SW480 (cell line): ENCODE measurements around the gene ATP9A.
A peak's percentile ranks its signal among the peaks of the same experiment; 100 is the strongest.
"Not testable (repeated sequence)": the region's sequence is repeated elsewhere in the genome, so short reads cannot be mapped to it uniquely, and the experiment has no call there.

Source experiments
- DNase-seq: peaks from one replicate; pipeline ENCODE4 v3.0.0-alpha.2; 2016; ENCODE audit warnings: low spot score

ATP9A gene

GRCh38 chr20:51570739-51571459, 197.3 kb downstream of the ATP9A start:
- DNase-seq, result no peak

- no peak for DNase-seq
These were observed 198.1 kb downstream of the ATP9A start for GRCh38 chr20:51569815-51570738.

DNA sequence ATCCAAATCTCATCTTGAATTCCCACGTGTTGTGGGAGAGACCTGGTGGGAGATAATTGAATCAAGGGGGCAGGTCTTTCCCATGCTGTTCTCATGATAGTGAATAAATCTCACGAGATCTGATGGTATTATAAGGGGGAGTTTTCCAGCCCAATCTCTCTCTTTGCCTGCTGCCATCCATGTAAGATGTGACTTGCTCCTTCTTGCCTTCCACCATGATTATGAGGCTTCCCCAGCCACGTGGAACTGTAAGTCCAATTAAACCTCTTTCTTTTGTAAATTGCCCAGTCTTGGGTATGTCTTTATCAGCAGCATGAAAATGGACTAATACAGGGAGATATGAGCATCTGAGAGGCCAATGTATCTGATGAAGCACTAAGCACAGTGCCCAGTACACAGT, 199.7 kb downstream of the ATP9A start:
- not testable (repeated sequence) for DNase-seq

DNA sequence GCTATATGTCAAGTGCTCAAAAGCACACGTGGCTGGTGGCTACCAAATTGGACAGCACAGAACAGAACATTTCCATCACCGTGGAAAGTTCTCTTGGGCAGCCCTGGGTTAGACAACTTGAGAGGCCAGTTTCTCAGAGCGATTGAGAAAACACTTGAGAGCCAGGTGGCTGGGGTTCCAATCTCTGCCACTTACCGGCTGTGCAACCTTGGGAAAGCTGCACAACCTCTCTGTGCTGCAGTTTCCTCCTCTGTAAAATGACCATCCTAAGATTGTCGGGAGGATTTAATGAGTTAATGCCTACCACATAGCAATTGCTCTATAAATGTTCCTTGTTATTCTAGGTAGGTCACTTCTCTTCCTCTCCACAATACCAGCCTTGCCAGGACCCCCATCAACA, 200.6 kb downstream of the ATP9A start:
- DNase-seq, result no peak

DNA sequence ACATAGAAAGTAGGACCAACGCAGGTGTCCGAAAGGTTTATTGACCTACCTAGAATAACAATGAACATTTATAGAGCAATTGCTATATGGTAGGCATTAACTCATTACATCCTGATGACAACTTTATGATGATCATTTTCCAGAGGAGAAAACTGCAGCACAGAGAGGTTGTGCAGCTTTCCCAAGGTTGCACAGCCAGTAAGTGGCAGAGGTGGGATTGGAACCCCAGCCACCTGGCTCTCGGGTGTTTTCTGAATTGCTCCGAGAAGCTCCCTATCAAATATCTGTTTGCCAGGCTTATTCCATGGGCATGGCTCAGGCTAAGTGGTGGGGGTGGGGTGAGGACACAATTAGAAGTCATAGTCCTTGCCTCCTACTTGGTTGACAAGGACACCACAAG, 201.6 kb downstream of the ATP9A start:
- no peak for DNase-seq

- DNase-seq, result no peak
These were observed 202.7 kb downstream of the ATP9A start for GRCh38 chr20:51565298-51566144.

- DNase-seq, result peak; percentile 88
These were observed 204.5 kb downstream of the ATP9A start for GRCh38 chr20:51563486-51564332.

GRCh38 chr20:51563174-51563485, 205.1 kb downstream of the ATP9A start:
- DNase-seq, result no peak

- peak; percentile 87 for DNase-seq
These were observed 205.6 kb downstream of the ATP9A start for GRCh38 chr20:51562332-51563173.

DNA sequence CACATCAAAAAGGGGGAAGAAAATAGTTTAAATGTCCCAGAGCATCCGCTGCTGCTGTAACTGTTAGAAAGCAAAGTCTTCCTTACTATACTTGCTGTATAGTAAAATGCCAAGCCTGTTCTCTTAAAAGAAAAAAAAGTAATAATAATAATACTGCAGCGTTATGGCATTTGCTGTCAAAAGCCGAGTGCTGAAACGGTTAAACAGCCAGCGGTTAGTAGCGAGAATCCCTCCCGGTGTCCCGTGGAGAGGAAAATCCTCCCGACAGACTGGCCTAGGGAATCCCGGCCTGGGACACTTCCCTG, 206.2 kb downstream of the ATP9A start:
- peak; percentile 56 for DNase-seq

DNA sequence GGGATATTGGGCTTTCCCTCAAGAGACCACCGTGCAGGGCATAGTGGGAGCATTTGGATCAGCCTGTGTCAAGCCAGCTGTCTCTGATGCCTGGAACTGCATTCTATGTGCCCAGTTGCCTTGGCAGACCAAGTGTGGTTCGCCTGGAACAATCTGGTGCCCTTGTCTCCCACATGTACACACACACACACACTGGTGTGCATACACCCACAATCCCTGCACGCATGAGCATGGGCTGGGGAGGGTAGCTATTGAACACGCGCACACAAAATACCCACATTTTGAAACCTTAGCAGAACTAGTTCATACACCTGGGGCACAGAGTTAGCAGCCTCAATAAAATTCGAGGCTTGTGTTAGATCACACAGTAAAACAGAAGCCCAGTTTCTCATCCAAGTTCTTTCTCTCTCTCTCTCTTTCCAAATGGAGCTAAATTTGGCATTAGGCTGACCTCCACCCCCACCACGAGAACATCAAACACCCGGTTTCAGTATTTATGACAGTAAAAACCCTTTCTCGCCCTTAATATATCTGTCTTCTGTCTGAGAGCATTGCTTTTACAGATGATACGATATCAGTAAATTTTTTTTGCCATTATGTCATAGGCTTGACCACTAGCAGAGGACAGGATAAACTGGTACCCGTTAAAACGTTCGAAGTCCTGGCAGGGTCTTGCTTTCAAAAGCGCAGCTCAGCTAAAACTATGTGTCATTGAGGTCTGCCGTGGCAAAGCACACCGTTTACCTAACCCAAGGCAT, 207.5 kb downstream of the ATP9A start:
- peak; percentile 42 for DNase-seq

DNA sequence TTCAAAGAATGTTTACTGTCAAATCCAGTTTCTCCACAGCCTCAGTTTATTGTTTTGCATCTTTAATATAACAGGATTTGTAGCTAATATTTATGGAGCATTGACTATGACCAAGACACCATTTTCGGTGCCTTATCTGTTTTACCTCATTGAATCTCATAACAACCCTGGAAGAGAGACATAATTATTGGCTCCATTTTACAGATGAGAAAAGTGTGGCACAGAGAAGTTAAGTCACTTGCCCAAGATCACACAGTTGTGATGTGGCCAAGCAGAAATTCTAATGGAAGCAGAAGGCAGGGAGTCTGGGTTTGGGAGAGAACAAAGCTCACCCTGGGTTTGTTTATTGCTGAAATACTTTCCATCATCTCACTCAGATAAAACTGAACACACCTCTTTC, 208.1 kb downstream of the ATP9A start:
- no peak for DNase-seq

GRCh38 chr20:51554538-51555165, 213.5 kb downstream of the ATP9A start:
- DNase-seq, result no peak

- DNase-seq, result no peak
These were observed 214.2 kb downstream of the ATP9A start for GRCh38 chr20:51553897-51554486.

GRCh38 chr20:51551186-51551585, 217.0 kb downstream of the ATP9A start:
- no peak for DNase-seq

DNA sequence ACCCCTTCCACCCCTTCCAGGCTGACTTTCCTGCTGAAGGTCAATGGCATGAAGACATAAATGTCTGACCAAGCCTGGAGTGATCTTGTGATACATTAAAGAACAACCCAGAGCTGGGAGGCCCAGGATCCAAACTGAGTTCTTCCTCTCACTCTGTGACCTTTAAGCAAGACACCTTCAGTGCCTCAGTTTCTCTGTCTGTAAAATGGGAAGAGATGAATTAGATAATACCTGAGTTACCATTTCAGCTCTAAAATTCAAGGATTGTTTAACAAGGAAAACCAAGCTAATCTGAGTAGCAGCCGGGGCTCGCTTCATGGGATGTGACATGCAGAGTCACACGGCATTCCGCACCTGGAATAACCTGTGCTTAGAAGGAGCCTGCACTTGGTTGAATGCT, 218.7 kb downstream of the ATP9A start:
- DNase-seq, result no peak

- no peak for DNase-seq
These were observed 220.2 kb downstream of the ATP9A start for GRCh38 chr20:51547951-51548350.
